RWPE1 (cell line): ENCODE data around the gene CT83.

Experiments used
- CTCF ChIA-PET: fragments of 350-600 bp; sonication (Branson Sonifier 250); formaldehyde crosslinking; extraction: SDS; loops from one replicate; lab custom pipeline; 2021; lab: Yijun Ruan, JAX
- POLR2A ChIA-PET: fragments of 400-600 bp; formaldehyde crosslinking; extraction: SDS; loops from one replicate; lab custom pipeline; 2020; ENCODE audit warnings: antibody characterized with exemption; ENCODE audit not compliant: low non-redundant PET; lab: Yijun Ruan, JAX
- DNase-seq: peaks from one replicate; pipeline ENCODE4 v3.0.0; 2012; ENCODE audit warnings: low spot score
- H3K27ac ChIP-seq: fragments of 450-650 bp; 2 replicates; pipeline ENCODE4 v1.5.1; 2017
- CTCF ChIP-seq: fragments of 450-650 bp; conservative IDR thresholded peaks from 2 replicates; pipeline ENCODE4 v1.5.1; 2017; ENCODE audit warnings: low read depth, mild to moderate bottlenecking

The CT83 gene

GRCh38 chrX:116462822-116463221 lies at the start of gene CT83:
CT83 (minus strand) TSS chrX:116462976; CDS start chrX:116462856, 120 bp downstream.
- H3K27ac ChIP-seq = no peak within 1 kb of the TSS
- no peak for TF ChIP-seq CTCF
- no peak for DNase-seq
- ChIA-PET POLR2A (no interaction called here), CTCF (no interaction called here)

GRCh38 chrX:116499780-116500179 lies 37.0 kb upstream of the CT83 start:
- DNase-seq = peak; percentile 36
- ChIA-PET POLR2A (no interaction called here), CTCF (no interaction called here)
- peak overlapping the region; percentile 64 for H3K27ac ChIP-seq
- no peak for TF ChIP-seq CTCF

- no peak for TF ChIP-seq CTCF
- ChIA-PET CTCF (interaction anchor here (0.7 kb wide), 1 partner anchor 198 kb away, joined by 3 read pairs; no protein-coding TSS in a partner anchor), POLR2A (no interaction called here)
- no peak for DNase-seq
- no peak overlapping the region for H3K27ac ChIP-seq
These were observed 30.5 kb upstream of the CT83 start for GRCh38 chrX:116493271-116493670.

- no peak overlapping the region for H3K27ac ChIP-seq
- DNase-seq = no peak
- peak; percentile 25; the same call in 1 of the 2 replicates for TF ChIP-seq CTCF
- CTCF ChIA-PET = interaction anchor here (0.5 kb wide), 2 partner anchors 63 to 1454 kb away, joined by 3 read pairs; no protein-coding TSS in a partner anchor
- POLR2A ChIA-PET = no interaction called here
These were observed 27.3 kb upstream of the CT83 start for GRCh38 chrX:116490104-116490503.

- TF ChIP-seq CTCF = no peak
- H3K27ac ChIP-seq = no peak overlapping the region
These were observed 17.3 kb upstream of the CT83 start for GRCh38 chrX:116480059-116480458.

GRCh38 chrX:116449156-116449555 lies 13.6 kb downstream of the CT83 start:
- CTCF ChIA-PET = no interaction called here
- TF ChIP-seq CTCF = no peak
- POLR2A ChIA-PET = no interaction called here
- DNase-seq = peak; percentile 1
- H3K27ac ChIP-seq = no peak overlapping the region

More at GRCh38 chrX:116480059-116480458, 17.3 kb upstream of the CT83 start:
- POLR2A ChIA-PET = no interaction called here
- no peak for DNase-seq
- CTCF ChIA-PET = no interaction called here
